Upper lobe of right lung (tissue), 1 donor: ENCODE data around the gene PSMD5. TPM values are rescaled to one million over a fixed set of nuclear protein-coding genes. Genes with fewer than 3 reads are reported as not detected.

ENCODE experiments used
- ATAC-seq: fragments of 200-7000 bp; cut with Tn5 transposase; one replicate; pipeline ENCODE4 v1.9.1; 2020; ENCODE audit warnings: mild to moderate bottlenecking, moderate library complexity
- DNase-seq: peaks from one replicate; pipeline ENCODE4 v3.0.0-alpha.2; 2020
- H3K27ac ChIP-seq: fragments of 200-600 bp; one replicate; pipeline ENCODE4 v1.8.0; 2022
- H3K27me3 ChIP-seq: fragments of 200-600 bp; one replicate; pipeline ENCODE4 v1.8.0; 2022; ENCODE audit warnings: mild to moderate bottlenecking
- H3K36me3 ChIP-seq: fragments of 200-600 bp; one replicate; pipeline ENCODE4 v1.8.0; 2022
- H3K4me1 ChIP-seq: fragments of 200-600 bp; one replicate; pipeline ENCODE4 v1.8.0; 2022
- H3K4me3 ChIP-seq: fragments of 200-600 bp; one replicate; pipeline ENCODE4 v1.8.0; 2022; ENCODE audit warnings: mild to moderate bottlenecking
- H3K9me3 ChIP-seq: fragments of 200-600 bp; one replicate; pipeline ENCODE4 v1.8.0; 2022
- intact Hi-C: fragments of 100-400 bp; cut with DNase I; formaldehyde crosslinking; loops from one replicate; pipeline ENCODE4 v1.11.0; 2022
- total RNA-seq: library from RNA; stranded (reverse); fragmentation: NEBNext Ultra II Directional; extraction: Animal tissue kit (Norgen Biotek cat#: 25700); gene quantifications from one replicate; pipeline ENCODE4 v1.2.1, GENCODE V29; 2021
- TF ChIP-seq, protein P1 (sequence below): fragments of 200-600 bp; IDR thresholded peaks from one replicate; pipeline ENCODE4 v1.8.0; 2022; ENCODE audit warnings: antibody characterized with exemption
- donor health status: DM: no; HTN: yes; CAD: no; lungs with severe emphysema.

The PSMD5 gene
- total RNA-seq, 1 donor from 2014 or later, result 38.2 TPM

DNA sequence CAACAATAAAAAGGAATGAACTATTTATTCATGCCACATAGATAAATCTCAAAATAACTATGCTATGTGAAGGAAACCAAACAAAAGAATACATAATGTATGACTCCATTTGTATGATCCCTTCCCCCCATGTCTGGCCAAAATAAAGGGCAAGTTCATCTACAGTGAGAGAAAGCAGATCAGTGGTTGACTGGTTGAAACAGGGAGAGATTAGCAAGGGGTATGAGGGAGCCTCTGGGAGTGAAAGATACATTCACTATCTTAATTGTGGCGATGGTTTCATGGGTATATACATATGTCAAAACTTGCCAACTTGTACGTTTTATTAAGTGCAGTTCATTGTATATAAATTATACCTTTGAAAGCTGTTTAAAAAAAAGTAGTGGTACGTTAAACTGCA, 4.8 kb downstream of the PSMD5 start:
- H3K27ac ChIP-seq, result no peak overlapping the region
- no peaks in the 10 kb centered on the region for H3K9me3 ChIP-seq
- TF ChIP-seq, protein P1, sequence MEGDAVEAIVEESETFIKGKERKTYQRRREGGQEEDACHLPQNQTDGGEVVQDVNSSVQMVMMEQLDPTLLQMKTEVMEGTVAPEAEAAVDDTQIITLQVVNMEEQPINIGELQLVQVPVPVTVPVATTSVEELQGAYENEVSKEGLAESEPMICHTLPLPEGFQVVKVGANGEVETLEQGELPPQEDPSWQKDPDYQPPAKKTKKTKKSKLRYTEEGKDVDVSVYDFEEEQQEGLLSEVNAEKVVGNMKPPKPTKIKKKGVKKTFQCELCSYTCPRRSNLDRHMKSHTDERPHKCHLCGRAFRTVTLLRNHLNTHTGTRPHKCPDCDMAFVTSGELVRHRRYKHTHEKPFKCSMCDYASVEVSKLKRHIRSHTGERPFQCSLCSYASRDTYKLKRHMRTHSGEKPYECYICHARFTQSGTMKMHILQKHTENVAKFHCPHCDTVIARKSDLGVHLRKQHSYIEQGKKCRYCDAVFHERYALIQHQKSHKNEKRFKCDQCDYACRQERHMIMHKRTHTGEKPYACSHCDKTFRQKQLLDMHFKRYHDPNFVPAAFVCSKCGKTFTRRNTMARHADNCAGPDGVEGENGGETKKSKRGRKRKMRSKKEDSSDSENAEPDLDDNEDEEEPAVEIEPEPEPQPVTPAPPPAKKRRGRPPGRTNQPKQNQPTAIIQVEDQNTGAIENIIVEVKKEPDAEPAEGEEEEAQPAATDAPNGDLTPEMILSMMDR, result no peak
- no peak overlapping the region for H3K4me3 ChIP-seq
- peaks cover 11% of the 10 kb centered on the region for H3K4me1 ChIP-seq
- peaks cover 20% of the 10 kb centered on the region for H3K36me3 ChIP-seq
- intact Hi-C loops, result no loop called here
- ATAC-seq (no peak), DNase-seq (no peak)
- no peaks in the 10 kb centered on the region for H3K27me3 ChIP-seq

DNA sequence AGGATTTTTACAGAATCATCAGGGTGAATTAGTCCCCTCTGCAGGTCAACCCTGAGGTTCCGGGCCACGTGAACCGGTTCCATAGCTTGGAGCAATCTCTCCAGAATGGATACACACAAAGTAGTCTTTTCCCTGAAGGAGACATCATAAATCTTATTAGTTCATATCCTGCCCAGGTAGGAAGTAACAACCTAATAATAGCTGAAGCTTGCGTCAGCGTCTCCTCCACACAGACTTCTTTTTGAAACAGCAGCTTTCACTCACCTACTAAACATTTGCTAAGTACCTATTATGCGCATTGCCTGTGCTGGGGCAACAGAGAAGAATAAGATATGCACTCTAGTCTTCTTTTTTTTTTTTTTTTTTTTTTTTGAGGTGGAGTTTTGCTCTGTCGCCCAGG, 9.4 kb downstream of the PSMD5 start:
- H3K4me3 ChIP-seq, result no peak overlapping the region
- TF ChIP-seq, protein P1, result no peak
- DNase-seq, result no peak
- H3K36me3 ChIP-seq, result peaks cover 61% of the 10 kb centered on the region
- H3K9me3 ChIP-seq, result no peaks in the 10 kb centered on the region
- ATAC-seq, result no peak
- H3K27ac ChIP-seq, result no peak overlapping the region
- intact Hi-C loops, result no loop called here
- no peaks in the 10 kb centered on the region for H3K27me3 ChIP-seq
- H3K4me1 ChIP-seq, result no peaks in the 10 kb centered on the region

DNA sequence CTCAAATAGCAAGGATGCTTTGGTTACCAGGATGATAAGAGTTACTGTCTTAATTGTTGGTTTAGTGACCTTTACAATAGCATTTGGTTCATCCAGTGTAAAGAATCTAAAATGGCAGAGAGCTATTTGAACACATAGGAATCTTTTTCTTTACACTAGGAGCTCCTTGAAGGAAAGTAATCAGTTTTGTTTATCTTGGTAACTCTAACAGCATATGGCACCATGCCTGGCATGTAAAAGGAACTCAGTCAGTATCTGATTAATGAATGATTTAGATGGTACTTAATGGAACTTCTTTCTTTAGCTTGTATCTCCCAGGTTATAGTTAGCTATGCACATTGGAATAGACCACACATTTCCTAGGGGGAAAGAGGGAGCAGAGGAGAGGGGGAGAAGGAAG, 9.9 kb downstream of the PSMD5 start:
- intact Hi-C loops, result no loop called here
- no peak overlapping the region for H3K27ac ChIP-seq
- no peaks in the 10 kb centered on the region for H3K9me3 ChIP-seq
- H3K36me3 ChIP-seq, result peaks cover 64% of the 10 kb centered on the region
- no peak for DNase-seq
- H3K4me3 ChIP-seq, result no peak overlapping the region
- TF ChIP-seq, protein P1, result no peak
- ATAC-seq, result no peak
- H3K27me3 ChIP-seq, result no peaks in the 10 kb centered on the region
- H3K4me1 ChIP-seq, result no peaks in the 10 kb centered on the region

DNA sequence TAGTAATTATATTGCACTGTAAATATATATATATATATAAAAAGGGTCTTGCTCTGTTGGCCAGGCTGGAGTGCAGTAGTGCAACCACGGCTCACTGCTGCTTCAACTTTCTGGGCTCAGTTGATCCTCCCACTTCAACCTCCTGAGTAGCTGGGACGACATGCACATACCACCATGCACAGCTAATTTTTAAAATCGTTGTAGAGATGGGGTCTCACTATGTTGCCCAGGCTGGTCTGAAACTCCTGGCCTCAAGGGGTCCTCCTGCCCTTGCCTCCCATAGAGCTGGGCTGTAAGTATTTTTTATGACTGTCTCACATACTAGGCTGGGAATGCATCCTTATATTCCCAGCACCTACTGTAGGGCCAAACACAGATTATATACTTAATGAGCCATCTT, 11.9 kb downstream of the PSMD5 start:
- DNase-seq, result no peak
- ATAC-seq, result no peak
- Histone ChIP-seq H3K27me3 (no peaks in the 10 kb centered on the region), H3K9me3 (no peaks in the 10 kb centered on the region), H3K36me3 (peaks cover 78% of the 10 kb centered on the region), H3K4me3 (no peak overlapping the region), H3K4me1 (no peaks in the 10 kb centered on the region), H3K27ac (no peak overlapping the region)
- intact Hi-C loops, result no loop called here
- TF ChIP-seq, protein P1, result no peak

DNA sequence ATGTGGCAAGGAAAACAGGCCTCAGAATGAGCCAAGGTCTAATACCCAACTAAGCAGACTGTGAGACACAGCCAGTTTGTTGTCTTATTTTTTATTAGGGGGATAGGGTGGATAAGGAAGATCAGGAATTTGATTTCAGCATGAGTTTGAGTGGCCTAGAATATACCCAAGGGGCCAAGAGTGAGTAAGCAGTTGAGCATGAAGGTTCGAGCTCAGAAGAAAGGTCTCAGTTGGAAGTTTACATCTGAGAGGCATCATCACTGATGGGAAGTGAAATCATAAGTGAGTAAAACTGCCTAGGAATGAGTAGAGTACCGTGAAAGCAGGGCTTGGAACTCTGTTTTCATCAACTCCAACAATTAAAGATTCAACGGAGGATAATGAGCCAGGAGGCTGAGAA, 12.6 kb downstream of the PSMD5 start:
- ATAC-seq, result no peak
- H3K27me3 ChIP-seq, result no peaks in the 10 kb centered on the region
- no peaks in the 10 kb centered on the region for H3K4me1 ChIP-seq
- H3K27ac ChIP-seq, result no peak overlapping the region
- no peak overlapping the region for H3K4me3 ChIP-seq
- intact Hi-C loops, result no loop called here
- no peaks in the 10 kb centered on the region for H3K9me3 ChIP-seq
- no peak for DNase-seq
- TF ChIP-seq, protein P1, result no peak
- H3K36me3 ChIP-seq, result peaks cover 78% of the 10 kb centered on the region

DNA sequence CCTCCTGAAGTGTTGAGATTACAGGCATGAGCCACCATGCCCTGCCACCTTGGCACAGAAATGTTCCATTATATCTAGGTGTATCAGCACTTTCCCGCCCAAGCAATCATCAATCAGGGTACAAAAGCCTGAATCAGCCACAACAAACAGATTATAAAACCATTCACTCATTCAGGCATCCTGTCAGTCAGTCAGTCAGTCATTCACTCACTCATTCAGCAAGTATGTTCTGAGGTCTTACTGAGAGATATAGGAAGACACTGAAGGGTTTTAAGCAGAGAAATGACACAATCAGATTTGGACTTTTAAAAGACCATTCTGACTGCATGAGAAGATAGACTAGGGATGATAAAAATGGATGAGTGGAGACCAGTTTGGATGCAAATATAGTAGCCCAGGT, 13.1 kb downstream of the PSMD5 start:
- intact Hi-C loops, result no loop called here

More for the DNA sequence above, 13.1 kb downstream of the PSMD5 start:
- DNase-seq (no peak), ATAC-seq (no peak)
- no peaks in the 10 kb centered on the region for H3K4me1 ChIP-seq
- TF ChIP-seq, protein P1, result no peak
- no peak overlapping the region for H3K4me3 ChIP-seq
- peaks cover 78% of the 10 kb centered on the region for H3K36me3 ChIP-seq
- no peaks in the 10 kb centered on the region for H3K9me3 ChIP-seq
- no peaks in the 10 kb centered on the region for H3K27me3 ChIP-seq
- H3K27ac ChIP-seq, result no peak overlapping the region
